Esophagus muscularis mucosa (tissue), 4 donors: ENCODE measurements around the gene PPHLN1.

Experiments
- CTCF ChIP-seq, 3 experiments: fragments of 200-600 bp in 2 of 3; fragments of 450-650 bp in 1 of 3; sonication (generic) in 2 of 3; IDR thresholded peaks; one replicate each; pipeline ENCODE4 v1.5.1; 2017 to 2019; ENCODE audit warnings: antibody characterized with exemption in 3 of 3, mild to moderate bottlenecking in 2 of 3, moderate library complexity in 1 of 3
- EP300 ChIP-seq: sonication (generic); formaldehyde crosslinking; IDR thresholded peaks from one replicate; pipeline ENCODE4 v1.6.1; 2017; ENCODE audit warnings: antibody characterized with exemption
- POLR2A ChIP-seq: fragments of 450-650 bp; IDR thresholded peaks from one replicate; pipeline ENCODE4 v1.6.1; 2017; ENCODE audit warnings: antibody characterized with exemption, moderate library complexity, mild to moderate bottlenecking, low read depth
- POLR2AphosphoS5 ChIP-seq, 2 donors: sonication (generic); formaldehyde crosslinking; IDR thresholded peaks; one replicate each; pipeline ENCODE4 v1.6.1; 2017; ENCODE audit warnings: antibody characterized with exemption in 2 of 2

GRCh38 chr12:42382013-42382696 lies 56.2 kb downstream of the PPHLN1 start:
- no peak for TF ChIP-seq POLR2AphosphoS5 (IDR thresholded peaks at IDR 0.05)
- no peak for TF ChIP-seq CTCF (IDR thresholded peaks at IDR 0.05)
- TF ChIP-seq EP300 = no peak
- no peak for TF ChIP-seq POLR2A
